ENCODE data around the gene SDHAF3.
A peak's percentile ranks its signal among the peaks of the same experiment; 100 is the strongest.
"Not testable (repeated sequence)": the region's sequence is repeated elsewhere in the genome, so short reads cannot be mapped to it uniquely, and the experiment has no call there.

Gene SDHAF3

GRCh38 chr7:97117372-97118188, at the start of gene SDHAF3:
Gene SDHAF3, plus strand, starts transcription at chr7:97117698. Its CDS starts 26 bp downstream, at chr7:97117724.
- peak; percentile 99 for DNase-seq

GRCh38 chr7:97072025-97072424, 45.5 kb upstream of the SDHAF3 start:
- DNase-seq = not testable (repeated sequence)

GRCh38 chr7:97075928-97076327, 41.6 kb upstream of the SDHAF3 start:
- DNase-seq = no peak

- DNase-seq = no peak
These were observed 39.2 kb upstream of the SDHAF3 start for GRCh38 chr7:97078023-97078969.

GRCh38 chr7:97079300-97079699, 38.2 kb upstream of the SDHAF3 start:
- DNase-seq = no peak

GRCh38 chr7:97081521-97082300, 35.8 kb upstream of the SDHAF3 start:
- no peak for DNase-seq

- DNase-seq = no peak
These were observed 29.1 kb upstream of the SDHAF3 start for GRCh38 chr7:97088364-97088763.

- DNase-seq = no peak
These were observed 27.7 kb upstream of the SDHAF3 start for GRCh38 chr7:97089771-97090170.

GRCh38 chr7:97090761-97091353, 26.6 kb upstream of the SDHAF3 start:
- no peak for DNase-seq

GRCh38 chr7:97094284-97094930, 23.1 kb upstream of the SDHAF3 start:
- DNase-seq = no peak

GRCh38 chr7:97096037-97096436, 21.5 kb upstream of the SDHAF3 start:
- DNase-seq = no peak

- no peak for DNase-seq
These were observed 20.8 kb upstream of the SDHAF3 start for GRCh38 chr7:97096661-97097060.

GRCh38 chr7:97104719-97105238, 12.7 kb upstream of the SDHAF3 start:
- DNase-seq = peak; percentile 73

GRCh38 chr7:97107192-97107800, 10.2 kb upstream of the SDHAF3 start:
- no peak for DNase-seq

- no peak for DNase-seq
These were observed 1.2 kb upstream of the SDHAF3 start for GRCh38 chr7:97116308-97116707.

- no peak for DNase-seq
These were observed 495 bp upstream of the SDHAF3 start for GRCh38 chr7:97117035-97117371.

- no peak for DNase-seq
These were observed 914 bp downstream of the SDHAF3 start for GRCh38 chr7:97118306-97118917.

GRCh38 chr7:97119747-97120146, 2.2 kb downstream of the SDHAF3 start:
- DNase-seq = no peak

- DNase-seq = no peak
These were observed 3.4 kb downstream of the SDHAF3 start for GRCh38 chr7:97120713-97121457.

GRCh38 chr7:97123115-97123514, 5.6 kb downstream of the SDHAF3 start:
- not testable (repeated sequence) for DNase-seq

Measured in activated naive CD4-positive, alpha-beta T cell treated with Interleukin-2 at 50 U/mL for 16 hours (primary cell).